Smooth muscle cell (in vitro differentiated cells): ENCODE data around the gene CLK2. TPM values are rescaled to one million over a fixed set of nuclear protein-coding genes. Genes with fewer than 3 reads are reported as not detected.

ENCODE experiments used
- DNase-seq: peaks from one replicate; lab custom pipeline; 2025; ENCODE audit not compliant: unreplicated experiment; lab: John Stamatoyannopoulos, UW
- H2AFZ ChIP-seq: fragments of 200-600 bp; sonication (generic); 2 replicates; pipeline ENCODE4 v1.6.0; 2016; ENCODE audit warnings: antibody characterized with exemption, low read depth, mild to moderate bottlenecking
- H3F3A ChIP-seq: fragments of 200-600 bp; sonication (generic); 2 replicates; pipeline ENCODE4 v1.6.0; 2017; ENCODE audit warnings: antibody characterized with exemption, low read depth
- H3K27ac ChIP-seq: fragments of 200-600 bp; sonication (generic); 2 replicates; pipeline ENCODE4 v1.5.1; 2016; ENCODE audit warnings: low read depth, mild to moderate bottlenecking
- H3K27me3 ChIP-seq: fragments of 200-600 bp; sonication (generic); 2 replicates; pipeline ENCODE4 v1.6.1; 2016; ENCODE audit warnings: low read depth, mild to moderate bottlenecking
- H3K36me3 ChIP-seq: fragments of 200-600 bp; sonication (generic); 2 replicates; pipeline ENCODE4 v1.5.1; 2016; ENCODE audit warnings: low read depth
- H3K4me1 ChIP-seq: fragments of 200-600 bp; sonication (generic); 2 replicates; pipeline ENCODE4 v1.5.1; 2016; ENCODE audit warnings: low read depth
- H3K4me2 ChIP-seq: fragments of 200-600 bp; sonication (generic); 2 replicates; pipeline ENCODE4 v1.6.0; 2016; ENCODE audit warnings: mild to moderate bottlenecking
- H3K4me3 ChIP-seq: fragments of 200-600 bp; sonication (generic); 2 replicates; pipeline ENCODE4 v1.5.1; 2016; ENCODE audit warnings: mild to moderate bottlenecking
- H3K79me2 ChIP-seq: fragments of 200-600 bp; sonication (generic); 2 replicates; pipeline ENCODE4 v1.6.0; 2016; ENCODE audit warnings: low read depth, mild to moderate bottlenecking
- H3K9ac ChIP-seq: fragments of 200-600 bp; sonication (generic); 2 replicates; pipeline ENCODE4 v1.6.0; 2016; ENCODE audit warnings: low read depth
- H3K9me3 ChIP-seq: fragments of 200-600 bp; sonication (generic); replicated peaks from 2 replicates; pipeline ENCODE4 v1.5.1; 2016; ENCODE audit warnings: low read depth
- H4K20me1 ChIP-seq: fragments of 200-600 bp; sonication (generic); 2 replicates; pipeline ENCODE4 v1.6.0; 2016; ENCODE audit warnings: low read depth
- WGBS: methylation state at CpG from one replicate; pipeline ENCODE4 v1.1.7; 2016; ENCODE audit warnings: low lambda C conversion rate; 5-methylcytosine and 5-hydroxymethylcytosine counted together
- polyA plus RNA-seq: library from polyadenylated mRNA; unstranded; fragments of >200 nt; fragmentation: Nextera tagmentation; extraction: Ambion mirVana; gene quantifications from 2 replicates; pipeline ENCODE4 v1.2.1, GENCODE V29; 2016
- total RNA-seq: library from RNA; depleted of rRNA; stranded (reverse); fragments of >200 nt; gene quantifications from 2 replicates; pipeline ENCODE4 v1.2.3, GENCODE V29; 2014
- TF ChIP-seq, protein P1 (sequence below): fragments of 200-600 bp; sonication (generic); IDR thresholded peaks from 2 replicates; pipeline ENCODE4 v1.5.1; 2017; ENCODE audit warnings: borderline replicate concordance, mild to moderate bottlenecking, antibody characterized with exemption; ENCODE audit not compliant: insufficient read depth, poor library complexity, severe bottlenecking

The CLK2 gene
- 23.6 and 25.5 TPM in 2 replicates for total RNA-seq
- 23.5 and 32.2 TPM in 2 replicates for polyA plus RNA-seq

DNA sequence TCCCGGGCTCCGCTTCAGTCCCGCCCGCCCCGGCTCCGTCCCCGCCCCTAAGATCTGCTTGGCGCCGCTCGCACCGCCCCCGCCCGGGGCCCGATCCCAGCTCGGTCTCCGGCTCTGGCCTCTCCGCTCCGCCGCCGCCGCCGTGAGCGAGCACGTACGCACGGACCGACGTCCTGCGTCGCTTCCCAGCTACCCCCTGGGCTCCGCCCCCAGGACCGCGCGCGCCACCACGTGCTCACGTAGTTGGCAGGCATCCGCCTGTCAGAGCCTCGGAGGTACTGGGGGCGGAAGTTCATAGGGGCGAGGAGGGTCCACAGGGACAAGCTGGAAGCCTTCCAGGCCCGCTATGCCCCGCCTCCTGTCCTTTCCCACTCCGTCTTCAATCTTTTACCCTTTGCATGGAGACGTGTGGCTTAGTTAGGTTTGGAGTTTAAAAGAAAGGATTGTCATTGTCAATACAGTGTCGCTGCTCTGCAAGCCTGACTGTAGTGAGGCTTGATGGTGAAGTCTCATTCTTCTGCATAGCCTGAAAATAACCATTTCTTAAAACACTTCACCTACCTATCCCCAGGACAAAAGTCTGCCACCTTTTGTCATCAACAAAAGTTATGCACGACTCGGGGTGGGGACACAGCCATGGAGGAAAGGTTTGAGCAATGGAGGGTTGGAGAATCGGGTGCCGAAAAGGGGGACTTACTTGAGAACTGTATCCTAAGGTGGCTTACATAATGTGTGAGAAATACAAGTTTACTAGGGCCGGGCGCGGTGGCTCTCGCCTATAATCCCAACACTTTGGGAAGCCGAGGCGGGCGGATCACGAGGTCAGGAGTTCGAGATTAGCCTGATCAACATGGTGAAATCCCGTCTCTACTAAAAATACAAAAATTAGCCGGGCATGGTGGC is at the start of gene CLK2:
Gene CLK2 (minus strand): TSS at position 162 of the 903 bp plus-strand sequence. CDS start 2,527 bp downstream, outside the sequence.
- Histone ChIP-seq H3K79me2 (peaks cover 29% of the 10 kb centered on the region), H3K27ac (peak within 1 kb of the TSS; percentile 76), H3K36me3 (no peaks in the 10 kb centered on the region), H3K4me1 (peaks cover 14% of the 10 kb centered on the region), H4K20me1 (peaks cover 25% of the 10 kb centered on the region), H3K4me3 (peak within 1 kb of the TSS; percentile 88), H3F3A (peaks cover 7% of the 10 kb centered on the region), H3K27me3 (no peaks in the 10 kb centered on the region), H3K4me2 (peak within 1 kb of the TSS; percentile 97), H3K9ac (peak within 1 kb of the TSS; percentile 88), H2AFZ (peak within 1 kb of the TSS; percentile 77), H3K9me3 (no peaks in the 10 kb centered on the region)
- TF ChIP-seq, protein P1, sequence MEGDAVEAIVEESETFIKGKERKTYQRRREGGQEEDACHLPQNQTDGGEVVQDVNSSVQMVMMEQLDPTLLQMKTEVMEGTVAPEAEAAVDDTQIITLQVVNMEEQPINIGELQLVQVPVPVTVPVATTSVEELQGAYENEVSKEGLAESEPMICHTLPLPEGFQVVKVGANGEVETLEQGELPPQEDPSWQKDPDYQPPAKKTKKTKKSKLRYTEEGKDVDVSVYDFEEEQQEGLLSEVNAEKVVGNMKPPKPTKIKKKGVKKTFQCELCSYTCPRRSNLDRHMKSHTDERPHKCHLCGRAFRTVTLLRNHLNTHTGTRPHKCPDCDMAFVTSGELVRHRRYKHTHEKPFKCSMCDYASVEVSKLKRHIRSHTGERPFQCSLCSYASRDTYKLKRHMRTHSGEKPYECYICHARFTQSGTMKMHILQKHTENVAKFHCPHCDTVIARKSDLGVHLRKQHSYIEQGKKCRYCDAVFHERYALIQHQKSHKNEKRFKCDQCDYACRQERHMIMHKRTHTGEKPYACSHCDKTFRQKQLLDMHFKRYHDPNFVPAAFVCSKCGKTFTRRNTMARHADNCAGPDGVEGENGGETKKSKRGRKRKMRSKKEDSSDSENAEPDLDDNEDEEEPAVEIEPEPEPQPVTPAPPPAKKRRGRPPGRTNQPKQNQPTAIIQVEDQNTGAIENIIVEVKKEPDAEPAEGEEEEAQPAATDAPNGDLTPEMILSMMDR, result no peak
- peak; percentile 74 for DNase-seq
- 20% methylated on average over 59 of the region's 61 CpGs for WGBS

DNA sequence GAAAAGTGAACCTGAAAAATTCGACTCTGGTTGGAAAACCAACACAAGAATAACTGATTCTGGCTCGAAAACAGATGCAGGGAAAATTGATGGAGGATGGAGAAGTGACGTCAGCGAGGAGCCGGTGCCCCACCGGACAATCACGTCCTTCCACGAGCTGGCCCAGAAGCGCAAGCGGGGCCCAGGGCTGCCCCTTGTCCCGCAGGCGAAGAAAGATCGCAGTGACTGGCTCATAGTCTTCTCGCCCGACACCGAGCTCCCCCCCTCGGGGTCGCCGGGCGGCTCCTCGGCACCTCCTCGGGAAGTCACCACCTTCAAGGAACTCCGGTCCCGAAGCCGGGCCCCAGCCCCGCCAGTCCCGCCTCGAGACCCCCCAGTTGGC is 49.3 kb upstream of the CLK2 start:
- peaks cover 12% of the 10 kb centered on the region for H3F3A ChIP-seq
- 6% methylated on average over 26 of the region's 28 CpGs for WGBS
- peak overlapping the region; percentile 88 for H3K4me2 ChIP-seq
- H3K9ac ChIP-seq, result peak overlapping the region; percentile 37
- peak overlapping the region; percentile 75 for H3K4me3 ChIP-seq
- no peak overlapping the region for H2AFZ ChIP-seq
- no peaks in the 10 kb centered on the region for H3K27me3 ChIP-seq
- peaks cover 18% of the 10 kb centered on the region for H3K4me1 ChIP-seq
- peaks cover 18% of the 10 kb centered on the region for H4K20me1 ChIP-seq
- TF ChIP-seq, protein P1, result no peak
- H3K27ac ChIP-seq, result peak overlapping the region; percentile 50
- no peaks in the 10 kb centered on the region for H3K79me2 ChIP-seq
- no peaks in the 10 kb centered on the region for H3K9me3 ChIP-seq
- peak; percentile 61 for DNase-seq
- no peaks in the 10 kb centered on the region for H3K36me3 ChIP-seq

DNA sequence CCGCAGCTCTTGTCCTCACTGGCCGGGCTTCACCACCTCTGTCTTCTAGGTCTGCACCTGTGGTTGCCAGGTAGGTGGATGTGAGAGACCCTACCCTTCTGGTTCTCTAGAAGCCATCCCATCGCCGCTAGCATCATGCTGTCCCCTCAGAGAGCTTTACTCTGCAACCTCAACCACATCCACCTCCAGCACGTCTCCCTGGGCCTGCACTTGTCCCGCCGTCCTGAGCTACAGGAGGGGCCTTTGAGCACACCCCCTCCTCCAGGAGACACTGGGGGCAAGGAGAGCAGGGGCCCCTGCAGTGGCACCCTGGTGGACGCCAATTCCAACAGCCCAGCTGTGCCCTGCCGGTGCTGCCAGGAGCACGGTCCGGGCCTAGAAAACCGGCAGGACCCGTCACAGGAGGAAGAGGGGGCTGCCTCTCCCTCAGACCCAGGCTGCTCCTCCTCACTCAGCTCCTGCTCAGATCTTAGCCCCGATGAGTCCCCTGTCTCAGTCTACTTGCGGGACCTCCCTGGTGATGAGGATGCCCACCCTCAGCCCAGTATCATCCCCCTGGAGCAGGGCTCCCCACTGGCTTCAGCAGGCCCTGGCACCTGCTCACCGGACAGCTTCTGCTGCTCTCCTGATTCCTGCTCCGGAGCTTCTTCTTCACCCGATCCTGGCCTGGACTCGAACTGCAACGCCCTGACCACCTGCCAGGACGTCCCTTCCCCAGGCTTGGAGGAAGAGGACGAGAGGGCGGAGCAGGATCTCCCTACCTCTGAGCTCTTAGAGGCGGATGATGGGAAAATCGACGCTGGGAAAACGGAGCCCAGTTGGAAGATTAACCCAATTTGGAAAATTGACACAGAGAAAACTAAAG is 48.6 kb upstream of the CLK2 start:
- Histone ChIP-seq H3K9me3 (no peaks in the 10 kb centered on the region), H3K9ac (no peak overlapping the region), H3K36me3 (no peaks in the 10 kb centered on the region), H3K79me2 (no peaks in the 10 kb centered on the region), H3K4me3 (peak overlapping the region; percentile 75), H3K4me2 (peak overlapping the region; percentile 88), H3K27ac (no peak overlapping the region), H3F3A (peaks cover 12% of the 10 kb centered on the region), H2AFZ (no peak overlapping the region), H3K4me1 (peaks cover 18% of the 10 kb centered on the region), H4K20me1 (peaks cover 18% of the 10 kb centered on the region), H3K27me3 (no peaks in the 10 kb centered on the region)
- WGBS, result 64% methylated on average over 27 of the region's 27 CpGs
- no peak for DNase-seq
- TF ChIP-seq, protein P1, result no peak
